ENCODE data around the gene CORO1C. TPM values are rescaled to one million over a fixed set of nuclear protein-coding genes. Genes with fewer than 3 reads are reported as not detected.

CORO1C gene
- total RNA-seq, 1 experiment from 2014 or later, result 139 TPM

GRCh38 chr12:108668542-108668941 is 62.8 kb downstream of the CORO1C start:
- intact Hi-C loops (cut with micrococcal nuclease; ENCODE audit: unreplicated experiment), result loop anchor here (5.0 to 10.0 kb wide), 3 partner anchors 104 to 726 kb away; partner anchors contain the start of genes ISCU and SART3
- ChIA-PET CTCF (interaction anchor here (0.6 kb wide), 1 partner anchor 993 kb away, joined by 5 read pairs; no protein-coding TSS in a partner anchor), POLR2A (ENCODE audit: unreplicated experiment) (no interaction called here)

GRCh38 chr12:108668063-108668462 is 63.3 kb downstream of the CORO1C start:
- H3K9me3 ChIP-seq (ENCODE audit: insufficient read depth, low read depth), result no peaks in the 10 kb centered on the region
- no peak for TF ChIP-seq EZH2 (IDR thresholded peaks at IDR 0.05; ENCODE audit: low read depth)
- TF ChIP-seq CTCF (conservative IDR thresholded peaks at IDR 0.05), result no peak
- BruUV-seq (replicated peaks), result no TSS peak
- H3K4me1 ChIP-seq (replicated peaks; ENCODE audit: insufficient read depth), result peaks cover 7% of the 10 kb centered on the region
- POLR2A ChIA-PET (ENCODE audit: unreplicated experiment), result no interaction called here
- peaks cover 32% of the 10 kb centered on the region for H3F3A ChIP-seq (ENCODE audit: insufficient read depth, low read depth)
- H3K36me3 ChIP-seq (ENCODE audit: low read depth), result no peaks in the 10 kb centered on the region; the same call in 1 of the 2 replicates
- H3K9me2 ChIP-seq (ENCODE audit: insufficient read depth), result no peaks in the 10 kb centered on the region
- H3K4me2 ChIP-seq, result no peak overlapping the region
- H4K20me1 ChIP-seq (ENCODE audit: insufficient read depth), result peaks cover 4% of the 10 kb centered on the region; the same call in 1 of the 2 replicates
- CTCF ChIA-PET, result interaction anchor here (0.6 kb wide), 1 partner anchor 992 kb away, joined by 5 read pairs; no protein-coding TSS in a partner anchor
- no peak overlapping the region for H3K4me3 ChIP-seq
- H3K27me3 ChIP-seq (ENCODE audit: insufficient read depth, low read depth), result no peaks in the 10 kb centered on the region
- intact Hi-C loops (cut with micrococcal nuclease; ENCODE audit: unreplicated experiment), result loop anchor here (5.0 to 10.0 kb wide), 3 partner anchors 103 to 727 kb away; partner anchors contain the start of genes ISCU and SART3
- no peak overlapping the region for H2AFZ ChIP-seq
- no peak overlapping the region for H3K27ac ChIP-seq
- peaks cover 23% of the 10 kb centered on the region for H3K79me2 ChIP-seq (ENCODE audit: low read depth)
- no peak for DNase-seq

More at GRCh38 chr12:108668542-108668941, 62.8 kb downstream of the CORO1C start:
- BruUV-seq (replicated peaks), result no TSS peak
- Histone ChIP-seq H3K4me3 (no peak overlapping the region), H3K9me2 (ENCODE audit: insufficient read depth) (no peaks in the 10 kb centered on the region), H4K20me1 (ENCODE audit: insufficient read depth) (peaks cover 4% of the 10 kb centered on the region; the same call in 1 of the 2 replicates), H3K4me2 (no peak overlapping the region), H3K36me3 (ENCODE audit: low read depth) (no peaks in the 10 kb centered on the region; the same call in 1 of the 2 replicates), H3K9me3 (ENCODE audit: insufficient read depth, low read depth) (no peaks in the 10 kb centered on the region), H2AFZ (no peak overlapping the region), H3K4me1 (replicated peaks; ENCODE audit: insufficient read depth) (peaks cover 7% of the 10 kb centered on the region), H3K79me2 (ENCODE audit: low read depth) (peaks cover 18% of the 10 kb centered on the region), H3K27me3 (ENCODE audit: insufficient read depth, low read depth) (no peaks in the 10 kb centered on the region), H3K27ac (no peak overlapping the region), H3F3A (ENCODE audit: insufficient read depth, low read depth) (peaks cover 30% of the 10 kb centered on the region)
- TF ChIP-seq EZH2 (IDR thresholded peaks at IDR 0.05; ENCODE audit: low read depth) (no peak), CTCF (conservative IDR thresholded peaks at IDR 0.05) (no peak)
- no peak for DNase-seq

GRCh38 chr12:108667349-108667748 is 64.0 kb downstream of the CORO1C start:
- Histone ChIP-seq H3K4me3 (no peak overlapping the region), H3K36me3 (ENCODE audit: low read depth) (no peaks in the 10 kb centered on the region; the same call in 1 of the 2 replicates), H3F3A (ENCODE audit: insufficient read depth, low read depth) (peaks cover 32% of the 10 kb centered on the region), H3K9me3 (ENCODE audit: insufficient read depth, low read depth) (no peaks in the 10 kb centered on the region), H3K27me3 (ENCODE audit: insufficient read depth, low read depth) (no peaks in the 10 kb centered on the region), H3K4me2 (no peak overlapping the region), H3K27ac (no peak overlapping the region), H3K4me1 (replicated peaks; ENCODE audit: insufficient read depth) (peaks cover 7% of the 10 kb centered on the region), H3K9me2 (ENCODE audit: insufficient read depth) (no peaks in the 10 kb centered on the region), H2AFZ (no peak overlapping the region), H4K20me1 (ENCODE audit: insufficient read depth) (peaks cover 4% of the 10 kb centered on the region; the same call in 1 of the 2 replicates), H3K79me2 (ENCODE audit: low read depth) (peaks cover 27% of the 10 kb centered on the region)
- POLR2A ChIA-PET (ENCODE audit: unreplicated experiment), result no interaction called here
- CTCF ChIA-PET, result no interaction called here
- no peak for DNase-seq
- intact Hi-C loops (cut with micrococcal nuclease; ENCODE audit: unreplicated experiment), result loop anchor here (5.0 to 10.0 kb wide), 3 partner anchors 103 to 727 kb away; partner anchors contain the start of genes ISCU and SART3
- TF ChIP-seq EZH2 (IDR thresholded peaks at IDR 0.05; ENCODE audit: low read depth) (no peak), CTCF (conservative IDR thresholded peaks at IDR 0.05) (no peak)
- no TSS peak for BruUV-seq (replicated peaks)

All from PC-9 (cell line).